Calu3 (cell line): ENCODE data around the gene BZW2. TPM values are rescaled to one million over a fixed set of nuclear protein-coding genes. Genes with fewer than 3 reads are reported as not detected.

ENCODE experiments used
- BruUV-seq: library from RNA; stranded (reverse); fragments of 400-500 nt; replicated peaks from 2 replicates; lab custom pipeline; 2021; lab: Mats Ljungman, UMichigan
- CTCF ChIA-PET: fragments of 300-600 bp; sonication (Branson Sonifier 250); formaldehyde crosslinking; loops from one replicate; lab custom pipeline; 2022; ENCODE audit warnings: antibody characterized with exemption; lab: Charles Lee
- DNase-seq: peaks from one replicate; pipeline ENCODE4 v3.0.0; 2022
- H3K27ac Mint-ChIP-seq: one replicate; pipeline ENCODE4 v1.8.0; 2022; ENCODE audit warnings: mixed read lengths; ENCODE audit not compliant: unreplicated experiment
- H3K27me3 Mint-ChIP-seq: one replicate; pipeline ENCODE4 v1.8.0; 2022; ENCODE audit warnings: mixed read lengths; ENCODE audit not compliant: unreplicated experiment
- H3K36me3 Mint-ChIP-seq: one replicate; pipeline ENCODE4 v1.8.0; 2022; ENCODE audit warnings: mild to moderate bottlenecking, moderate library complexity, mixed read lengths; ENCODE audit not compliant: insufficient read depth, unreplicated experiment
- H3K4me1 Mint-ChIP-seq: one replicate; pipeline ENCODE4 v1.8.0; 2022; ENCODE audit warnings: mild to moderate bottlenecking, low read depth, mixed read lengths; ENCODE audit not compliant: unreplicated experiment
- H3K4me3 Mint-ChIP-seq: one replicate; pipeline ENCODE4 v1.8.0; 2022; ENCODE audit warnings: mild to moderate bottlenecking, low read depth, moderate library complexity, mixed read lengths; ENCODE audit not compliant: unreplicated experiment
- H3K9me3 Mint-ChIP-seq: one replicate; pipeline ENCODE4 v1.8.0; 2022; ENCODE audit warnings: low read depth, mixed read lengths; ENCODE audit not compliant: unreplicated experiment
- intact Hi-C: fragments of 100-400 bp; cut with micrococcal nuclease; formaldehyde crosslinking; loops from one replicate; pipeline ENCODE4 v1.10.0; 2022; ENCODE audit not compliant: unreplicated experiment
- total RNA-seq: library from RNA; stranded (reverse); gene quantifications from 2 replicates; pipeline ENCODE4 v1.2.3, GENCODE V29; 2022
- TF ChIP-seq, protein P1 (sequence below): fragments of 200-600 bp; IDR thresholded peaks from one replicate; pipeline ENCODE4 v1.8.0; 2022; ENCODE audit warnings: antibody characterized with exemption; ENCODE audit not compliant: unreplicated experiment

BZW2 gene
- total RNA-seq, 1 experiment from 2014 or later, result 194 TPM

DNA sequence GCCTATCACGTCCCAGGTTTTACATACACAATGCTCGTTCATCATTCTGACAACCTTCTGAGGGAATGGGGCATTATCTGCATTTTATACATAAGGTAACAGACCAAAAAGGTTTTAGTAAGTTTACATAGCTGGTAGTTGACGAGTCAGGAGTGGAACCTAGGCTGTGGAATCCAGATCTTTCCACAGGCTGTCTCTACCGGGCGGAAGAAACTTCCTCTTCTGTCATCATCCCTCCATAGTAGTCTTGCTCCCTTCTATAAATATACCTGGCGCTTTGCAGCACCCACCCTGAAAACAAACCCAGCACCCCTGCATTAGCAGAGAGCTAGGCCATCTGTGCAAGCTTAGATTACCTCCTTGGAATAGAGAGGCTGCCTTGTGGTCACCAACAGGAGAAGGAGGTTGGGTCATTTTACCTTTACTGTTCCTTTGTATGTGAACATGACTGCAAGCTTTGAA is 108.9 kb downstream of the BZW2 start:
- TF ChIP-seq, protein P1, sequence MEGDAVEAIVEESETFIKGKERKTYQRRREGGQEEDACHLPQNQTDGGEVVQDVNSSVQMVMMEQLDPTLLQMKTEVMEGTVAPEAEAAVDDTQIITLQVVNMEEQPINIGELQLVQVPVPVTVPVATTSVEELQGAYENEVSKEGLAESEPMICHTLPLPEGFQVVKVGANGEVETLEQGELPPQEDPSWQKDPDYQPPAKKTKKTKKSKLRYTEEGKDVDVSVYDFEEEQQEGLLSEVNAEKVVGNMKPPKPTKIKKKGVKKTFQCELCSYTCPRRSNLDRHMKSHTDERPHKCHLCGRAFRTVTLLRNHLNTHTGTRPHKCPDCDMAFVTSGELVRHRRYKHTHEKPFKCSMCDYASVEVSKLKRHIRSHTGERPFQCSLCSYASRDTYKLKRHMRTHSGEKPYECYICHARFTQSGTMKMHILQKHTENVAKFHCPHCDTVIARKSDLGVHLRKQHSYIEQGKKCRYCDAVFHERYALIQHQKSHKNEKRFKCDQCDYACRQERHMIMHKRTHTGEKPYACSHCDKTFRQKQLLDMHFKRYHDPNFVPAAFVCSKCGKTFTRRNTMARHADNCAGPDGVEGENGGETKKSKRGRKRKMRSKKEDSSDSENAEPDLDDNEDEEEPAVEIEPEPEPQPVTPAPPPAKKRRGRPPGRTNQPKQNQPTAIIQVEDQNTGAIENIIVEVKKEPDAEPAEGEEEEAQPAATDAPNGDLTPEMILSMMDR, result no peak
- Mint-ChIP-seq H3K4me3 (peak overlapping the region; percentile 90), H3K27me3 (no peaks in the 10 kb centered on the region), H3K36me3 (peaks cover 26% of the 10 kb centered on the region), H3K27ac (peak overlapping the region; percentile 82), H3K9me3 (no peaks in the 10 kb centered on the region), H3K4me1 (peaks cover 29% of the 10 kb centered on the region)
- DNase-seq, result no peak
- BruUV-seq, result TSS peak; percentile 49
- intact Hi-C loops, result loop anchor here (2.0 kb wide), 1 partner anchor 36 kb away; no protein-coding TSS in a partner anchor
- CTCF ChIA-PET, result interaction anchor here (0.6 to 1.9 kb wide), 3 partner anchors 32 to 1693 kb away, joined by 3 to 6 read pairs (median 3); no protein-coding TSS in a partner anchor

- H3K27ac Mint-ChIP-seq, result peak overlapping the region; percentile 82
- no peaks in the 10 kb centered on the region for H3K9me3 Mint-ChIP-seq
- CTCF ChIA-PET, result interaction anchor here (0.6 to 1.9 kb wide), 2 partner anchors 31 to 648 kb away, joined by 3 to 6 read pairs; no protein-coding TSS in a partner anchor
- TF ChIP-seq, protein P1, result no peak
- DNase-seq, result no peak
- H3K4me3 Mint-ChIP-seq, result peak overlapping the region; percentile 90
- peaks cover 34% of the 10 kb centered on the region for H3K4me1 Mint-ChIP-seq
- intact Hi-C loops, result loop anchor here (2.0 kb wide), 1 partner anchor 37 kb away; no protein-coding TSS in a partner anchor
- no TSS peak for BruUV-seq
- peaks cover 26% of the 10 kb centered on the region for H3K36me3 Mint-ChIP-seq
- no peaks in the 10 kb centered on the region for H3K27me3 Mint-ChIP-seq
Observed at GRCh38 chr7:16755397-16755796, 109.4 kb downstream of the BZW2 start.

Other genes with a start within 250 kb of the BZW2 start
- 7.5 and 9.9 TPM in 2 replicates for gene CRPPA, start 224.6 kb upstream of the BZW2 start, total RNA-seq
- 13.9 and 22.1 TPM in 2 replicates for gene SOSTDC1, start 180.4 kb upstream of the BZW2 start, total RNA-seq
- not detected in 2 replicates for gene LRRC72, start 119.4 kb upstream of the BZW2 start, total RNA-seq
- 29.9 and 32.5 TPM in 2 replicates for gene ANKMY2, start 427 bp upstream of the BZW2 start, total RNA-seq
- 148 and 155 TPM in 2 replicates for gene TSPAN13, start 107.6 kb downstream of the BZW2 start, total RNA-seq
- gene AGR2, start 158.8 kb downstream of the BZW2 start, total RNA-seq, result 378 and 444 TPM in 2 replicates
- 8.4 and 11.0 TPM in 2 replicates for gene AGR3, start 235.8 kb downstream of the BZW2 start, total RNA-seq